ENCODE measurements around the gene RBP4. TPM values are rescaled to one million over a fixed set of nuclear protein-coding genes. Genes with fewer than 3 reads are reported as not detected.
"Not testable (repeated sequence)": the region's sequence is repeated elsewhere in the genome, so short reads cannot be mapped to it uniquely, and the experiment has no call there.

RBP4 gene
- total and polyA plus RNA-seq, 2 experiments from 2014 or later, result 0.86 TPM; not detected in 1

GRCh38 chr10:93547522-93547921 is 53.5 kb downstream of the RBP4 start:
- TF ChIP-seq CTCF (IDR thresholded peaks at IDR 0.05; ENCODE audit: low read depth, low read length), result no peak
- no peak for DNase-seq (ENCODE audit: low read depth in 1 of 2, low spot score in 1 of 2)
- H3K27me3 ChIP-seq, result peaks cover 3% of the 10 kb centered on the region
- no peaks in the 10 kb centered on the region for H3K36me3 ChIP-seq
- H3K27ac ChIP-seq, result no peak overlapping the region
- H3K4me3 ChIP-seq, result no peak overlapping the region
- no peaks in the 10 kb centered on the region for H3K4me1 ChIP-seq (ENCODE audit: low read depth)
- no peaks in the 10 kb centered on the region for H3K9me3 ChIP-seq (ENCODE audit: low read depth)

GRCh38 chr10:93546995-93547394 is 54.0 kb downstream of the RBP4 start:
- not testable (repeated sequence) for H3K4me3 ChIP-seq; H3K9me3 ChIP-seq (ENCODE audit: low read depth); H3K36me3 ChIP-seq; H3K27ac ChIP-seq; H3K4me1 ChIP-seq (ENCODE audit: low read depth); DNase-seq (ENCODE audit: low read depth in 1 of 2, low spot score in 1 of 2); H3K27me3 ChIP-seq

- no peak for TF ChIP-seq CTCF (IDR thresholded peaks at IDR 0.05; ENCODE audit: low read depth, low read length)
- Histone ChIP-seq H3K36me3 (no peaks in the 10 kb centered on the region), H3K27me3 (peaks cover 3% of the 10 kb centered on the region), H3K4me1 (ENCODE audit: low read depth) (no peaks in the 10 kb centered on the region), H3K27ac (peak overlapping the region; percentile 57), H3K4me3 (no peak overlapping the region), H3K9me3 (ENCODE audit: low read depth) (no peaks in the 10 kb centered on the region)
- DNase-seq (ENCODE audit: low read depth in 1 of 2, low spot score in 1 of 2), result peak; percentile 63 to 90
Observed at GRCh38 chr10:93542358-93542791, 58.7 kb downstream of the RBP4 start.

Other genes with a start within 250 kb of the RBP4 start
- gene MYOF, start 118.9 kb downstream of the RBP4 start, total RNA-seq, result 18.1 and 22.4 TPM in 2 replicates
- gene MYOF, start 118.9 kb downstream of the RBP4 start, polyA plus RNA-seq, result 9.6 and 13.4 TPM in 2 replicates
- gene CEP55, start 104.6 kb downstream of the RBP4 start, total RNA-seq, result 2.8 and 23.8 TPM in 2 replicates
- gene CEP55, start 104.6 kb downstream of the RBP4 start, polyA plus RNA-seq, result 3.1 and 25.9 TPM in 2 replicates
- gene FFAR4, start 34.6 kb downstream of the RBP4 start, total RNA-seq, result not detected in 2 replicates
- gene FFAR4, start 34.6 kb downstream of the RBP4 start, polyA plus RNA-seq, result not detected in 2 replicates
- gene PDE6C, start 11.3 kb upstream of the RBP4 start, total RNA-seq, result not detected in 2 replicates
- gene PDE6C, start 11.3 kb upstream of the RBP4 start, polyA plus RNA-seq, result 0.12 and 0.29 TPM in 2 replicates
- 4.8 and 13.5 TPM in 2 replicates for gene FRA10AC1, start 101.4 kb upstream of the RBP4 start, total RNA-seq
- gene FRA10AC1, start 101.4 kb upstream of the RBP4 start, polyA plus RNA-seq, result 18.2 and 21.6 TPM in 2 replicates
- not detected in 2 replicates for gene LGI1, start 156.7 kb upstream of the RBP4 start, total RNA-seq
- gene LGI1, start 156.7 kb upstream of the RBP4 start, polyA plus RNA-seq, result 0.29 TPM in 1 of 2 replicates, not detected in the other